Prostate gland (tissue), 2 donors: ENCODE measurements around the gene EIF3D. TPM values are rescaled to one million over a fixed set of nuclear protein-coding genes. Genes with fewer than 3 reads are reported as not detected.

Experiments used
- DNase-seq: peaks from one replicate; pipeline ENCODE4 v3.0.0-alpha.2; 2019; ENCODE audit warnings: low spot score
- H3K27ac ChIP-seq, 2 donors: fragments of 200-600 bp; sonication (generic); 2 replicates each; pipeline ENCODE4 v1.5.1; 2017 to 2019
- H3K27me3 ChIP-seq: fragments of 200-600 bp; sonication (generic); replicated peaks from 2 replicates; pipeline ENCODE4 v1.5.1; 2019; ENCODE audit not compliant: insufficient read depth
- H3K36me3 ChIP-seq, 2 donors: fragments of 200-600 bp; sonication (generic); 1 replicate in 1 of 2; 2 replicates in 1 of 2; pipeline versions ENCODE4 v1.5.1 to v1.8.1; 2017 to 2019
- H3K4me1 ChIP-seq: fragments of 200-600 bp; sonication (generic); replicated peaks from 2 replicates; pipeline ENCODE4 v1.5.1; 2019
- H3K4me3 ChIP-seq, 2 donors: fragments of 200-600 bp; sonication (generic); 2 replicates each; pipeline ENCODE4 v1.5.1; 2017 to 2019
- H3K9me3 ChIP-seq: fragments of 200-600 bp; sonication (generic); 2 replicates; pipeline ENCODE4 v1.5.1; 2017
- CTCF ChIP-seq, 4 experiments: fragments of 200-600 bp in 2 of 4; fragments of 450-650 bp in 2 of 4; sonication (generic) in 2 of 4; IDR thresholded peaks; 1 replicate in 3 of 4; 2 replicates in 1 of 4; pipeline ENCODE4 v1.5.1; 2016 to 2019; ENCODE audit warnings: antibody characterized with exemption in 4 of 4, mild to moderate bottlenecking in 2 of 4, moderate library complexity in 2 of 4
- POLR2A ChIP-seq: fragments of 450-650 bp; IDR thresholded peaks from one replicate; pipeline ENCODE4 v1.6.1; 2016; ENCODE audit warnings: antibody characterized with exemption, mild to moderate bottlenecking
- POLR2AphosphoS5 ChIP-seq: sonication (generic); formaldehyde crosslinking; IDR thresholded peaks from one replicate; pipeline ENCODE4 v1.6.1; 2017; ENCODE audit warnings: antibody characterized with exemption
- WGBS: methylation state at CpG from one replicate; pipeline ENCODE4 v1.1.5; 2018; 5-methylcytosine and 5-hydroxymethylcytosine counted together
- intact Hi-C: fragments of 100-400 bp; cut with DNase I; formaldehyde crosslinking; loops from one replicate; pipeline ENCODE4 v1.14.2; 2022
- total RNA-seq, 2 donors: library from RNA; depleted of rRNA; stranded (reverse); fragments of >200 nt; gene quantifications; one replicate each; pipeline ENCODE4 v1.1.0, GENCODE V29; 2016

EIF3D gene
- total RNA-seq, 2 donors from 2014 or later = 241 to 364 TPM

GRCh38 chr22:36514766-36515165 is 14.2 kb downstream of the EIF3D start:
- H3K9me3 ChIP-seq = no peaks in the 10 kb centered on the region
- no peaks in the 10 kb centered on the region for H3K4me1 ChIP-seq
- intact Hi-C loops = no loop called here
- H3K27me3 ChIP-seq = no peaks in the 10 kb centered on the region
- WGBS = 91% methylated on average over 1 of the region's 1 CpG
- no peak overlapping the region for H3K27ac ChIP-seq
- TF ChIP-seq POLR2A (no peak), POLR2AphosphoS5 (no peak), CTCF (IDR thresholded peaks at IDR 0.05) (no peak)
- H3K36me3 ChIP-seq = peaks cover 40 to 48% of the 10 kb centered on the region in 2 donors
- DNase-seq = no peak
- H3K4me3 ChIP-seq = no peak overlapping the region

- Histone ChIP-seq H3K9me3 (no peaks in the 10 kb centered on the region), H3K4me3 (no peak overlapping the region), H3K27me3 (no peaks in the 10 kb centered on the region), H3K27ac (no peak overlapping the region), H3K36me3 (peaks cover 26 to 34% of the 10 kb centered on the region in 2 donors), H3K4me1 (no peaks in the 10 kb centered on the region)
- WGBS = 83% methylated on average over 4 of the region's 4 CpGs
- no peak for TF ChIP-seq CTCF (IDR thresholded peaks at IDR 0.05)
- no peak for DNase-seq
- intact Hi-C loops = no loop called here
Measured at GRCh38 chr22:36512991-36513390, 16.0 kb downstream of the EIF3D start.

GRCh38 chr22:36512333-36512732 is 16.6 kb downstream of the EIF3D start:
- 96% methylated on average over 8 of the region's 8 CpGs for WGBS
- Histone ChIP-seq H3K36me3 (peaks cover 26 to 28% of the 10 kb centered on the region in 2 donors), H3K4me1 (no peaks in the 10 kb centered on the region), H3K9me3 (no peaks in the 10 kb centered on the region), H3K27me3 (no peaks in the 10 kb centered on the region), H3K27ac (no peak overlapping the region), H3K4me3 (no peak overlapping the region)
- no peak for TF ChIP-seq POLR2AphosphoS5
- TF ChIP-seq CTCF (IDR thresholded peaks at IDR 0.05) = no peak
- TF ChIP-seq POLR2A = no peak
- DNase-seq = no peak
- intact Hi-C loops = no loop called here

GRCh38 chr22:36510966-36511881 is 17.7 kb downstream of the EIF3D start:
- Histone ChIP-seq H3K4me3 (no peak overlapping the region), H3K36me3 (peaks cover 17 to 19% of the 10 kb centered on the region in 2 donors), H3K27ac (no peak overlapping the region), H3K9me3 (no peaks in the 10 kb centered on the region), H3K4me1 (no peaks in the 10 kb centered on the region), H3K27me3 (no peaks in the 10 kb centered on the region)
- WGBS = 58% methylated on average over 17 of the region's 17 CpGs
- no peak for TF ChIP-seq POLR2AphosphoS5
- no peak for TF ChIP-seq POLR2A
- TF ChIP-seq CTCF (IDR thresholded peaks at IDR 0.05) = peak in 2 of 4 experiments; percentile 43 to 51
- no peak for DNase-seq
- intact Hi-C loops = no loop called here

GRCh38 chr22:36510384-36510783 is 18.6 kb downstream of the EIF3D start:
- DNase-seq = no peak
- H3K4me1 ChIP-seq = no peaks in the 10 kb centered on the region
- H3K27me3 ChIP-seq = no peaks in the 10 kb centered on the region
- H3K4me3 ChIP-seq = no peak overlapping the region
- no peaks in the 10 kb centered on the region for H3K9me3 ChIP-seq
- peaks cover 11 to 15% of the 10 kb centered on the region in 2 donors for H3K36me3 ChIP-seq
- no peak overlapping the region for H3K27ac ChIP-seq
- intact Hi-C loops = no loop called here
- WGBS = 77% methylated on average over 3 of the region's 3 CpGs
- TF ChIP-seq CTCF (IDR thresholded peaks at IDR 0.05) (no peak), POLR2A (no peak), POLR2AphosphoS5 (no peak)
